ENCODE data around the gene ATP7B.
A peak's percentile ranks its signal among the peaks of the same experiment; 100 is the strongest.

ATP7B gene

DNA sequence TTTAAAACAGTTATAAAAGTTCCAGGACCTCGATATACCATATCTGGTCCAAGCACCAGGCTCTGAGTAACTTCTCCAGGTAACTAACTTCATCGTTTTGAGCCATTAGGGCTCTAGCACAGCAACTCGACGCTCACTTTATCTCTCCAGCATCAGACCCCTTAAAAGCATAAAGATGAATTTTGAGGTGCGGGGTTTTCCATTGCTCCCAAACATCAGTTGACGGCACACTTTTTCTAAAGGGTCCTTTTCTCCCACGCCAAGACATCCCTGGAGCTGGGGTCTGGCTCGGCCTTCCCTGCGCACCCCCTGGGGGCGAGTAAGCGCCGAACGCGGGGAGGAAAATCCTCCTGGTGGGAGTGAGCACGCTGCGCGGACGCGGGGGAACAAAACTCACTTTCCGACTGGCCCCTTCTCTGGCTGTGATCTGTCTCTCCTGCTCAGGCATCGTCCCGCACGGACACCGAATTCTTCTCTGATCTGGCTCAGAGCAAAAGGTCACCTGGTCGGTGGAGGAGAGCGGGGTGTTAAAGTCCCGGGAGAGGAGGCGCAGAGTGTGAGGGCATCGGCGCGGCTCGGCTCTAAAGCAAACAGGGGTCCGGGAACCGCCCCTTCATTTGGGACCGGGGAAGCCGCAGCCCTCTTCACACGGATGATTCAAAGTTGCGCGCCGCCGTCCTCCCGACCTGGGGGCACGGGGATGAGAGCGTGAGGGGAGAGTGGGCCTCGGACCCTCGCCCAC, at the start of gene ATP7B:
Gene ATP7B, minus strand, starts transcription at position 561 of the 742 bp plus-strand sequence. Its CDS starts 113 bp downstream, at position 448.
- DNase-seq (ENCODE audit: low read depth) = no peak
- peak; percentile 16 for TF ChIP-seq CTCF (conservative IDR thresholded peaks at IDR 0.05; ENCODE audit: control insufficient read depth, insufficient read depth, low read depth, low read length)
- H3K4me3 ChIP-seq (ENCODE audit: control insufficient read depth, low read depth, low read length) = peak within 1 kb of the TSS; percentile 100

DNA sequence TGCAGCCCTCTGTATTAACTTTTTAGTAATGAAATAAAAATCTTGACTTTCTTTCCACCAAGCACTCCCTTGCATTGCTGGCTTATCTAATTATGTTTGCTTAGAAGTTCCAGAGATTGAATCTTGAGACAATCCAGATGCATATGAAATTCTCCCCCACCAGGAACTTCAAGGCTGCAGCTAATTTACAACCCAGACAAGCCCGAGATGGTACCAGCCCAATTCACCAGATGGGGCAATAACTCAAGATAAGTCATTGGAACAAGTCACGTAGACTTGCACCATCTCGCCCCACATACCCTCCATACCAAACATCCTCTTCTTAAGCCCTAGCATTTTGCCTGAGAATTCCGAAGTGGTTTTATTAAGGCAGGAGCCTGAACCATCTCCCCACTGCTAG, 42.2 kb upstream of the ATP7B start:
- no peak overlapping the region for H3K4me3 ChIP-seq (ENCODE audit: control insufficient read depth, low read depth, low read length)
- no peak for DNase-seq (ENCODE audit: low read depth)
- no peak for TF ChIP-seq CTCF (conservative IDR thresholded peaks at IDR 0.05; ENCODE audit: control insufficient read depth, insufficient read depth, low read depth, low read length)

DNA sequence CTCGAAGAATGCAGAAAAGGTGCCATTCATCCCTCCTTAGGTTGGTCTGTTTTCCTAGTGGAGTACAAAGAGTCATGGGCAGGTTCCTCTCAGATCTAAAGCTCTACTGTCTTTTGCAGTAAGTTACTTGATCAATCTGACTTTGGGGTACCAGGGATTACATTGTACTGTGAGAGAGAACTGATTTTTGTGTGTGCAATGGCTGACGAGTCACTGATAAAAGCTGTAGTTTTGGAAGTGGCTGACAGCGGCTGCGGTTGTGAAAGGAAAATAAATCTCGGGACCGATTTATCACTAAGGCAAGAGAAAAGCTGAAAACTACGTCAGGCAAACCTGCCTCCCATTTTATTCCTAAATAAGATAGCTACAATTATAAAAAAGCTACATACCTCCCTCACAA, 40.1 kb upstream of the ATP7B start:
- H3K4me3 ChIP-seq (ENCODE audit: control insufficient read depth, low read depth, low read length) = no peak overlapping the region
- no peak for TF ChIP-seq CTCF (conservative IDR thresholded peaks at IDR 0.05; ENCODE audit: control insufficient read depth, insufficient read depth, low read depth, low read length)

DNA sequence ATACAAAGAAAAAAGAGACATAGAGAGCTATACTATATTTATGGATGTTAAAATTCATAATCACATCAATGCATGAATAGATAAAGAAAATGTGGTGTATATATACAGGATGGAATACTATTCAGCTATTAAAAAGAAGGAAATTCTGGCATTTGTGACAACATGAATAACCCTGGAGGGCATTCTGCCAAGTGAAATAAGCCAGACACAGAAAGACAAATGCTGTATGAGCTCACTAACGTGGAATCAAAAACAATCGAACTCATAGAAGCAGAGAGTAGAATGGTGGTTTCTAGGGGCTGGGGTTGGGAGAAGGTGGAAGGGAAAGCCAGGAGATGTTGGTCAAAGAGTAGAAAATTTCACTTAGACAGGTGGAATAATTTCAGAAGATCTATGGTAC, 37.3 kb upstream of the ATP7B start:
- H3K4me3 ChIP-seq (ENCODE audit: control insufficient read depth, low read depth, low read length) = no peak overlapping the region
- DNase-seq (ENCODE audit: low read depth) = peak; percentile 33
- no peak for TF ChIP-seq CTCF (conservative IDR thresholded peaks at IDR 0.05; ENCODE audit: control insufficient read depth, insufficient read depth, low read depth, low read length)

More for the DNA sequence above, 40.1 kb upstream of the ATP7B start:
- no peak for DNase-seq (ENCODE audit: low read depth)

- TF ChIP-seq CTCF (conservative IDR thresholded peaks at IDR 0.05; ENCODE audit: control insufficient read depth, insufficient read depth, low read depth, low read length) = no peak
- no peak overlapping the region for H3K4me3 ChIP-seq (ENCODE audit: control insufficient read depth, low read depth, low read length)
- DNase-seq (ENCODE audit: low read depth) = no peak
Measured at GRCh38 chr13:52047463-52047862, 36.2 kb upstream of the ATP7B start.

DNA sequence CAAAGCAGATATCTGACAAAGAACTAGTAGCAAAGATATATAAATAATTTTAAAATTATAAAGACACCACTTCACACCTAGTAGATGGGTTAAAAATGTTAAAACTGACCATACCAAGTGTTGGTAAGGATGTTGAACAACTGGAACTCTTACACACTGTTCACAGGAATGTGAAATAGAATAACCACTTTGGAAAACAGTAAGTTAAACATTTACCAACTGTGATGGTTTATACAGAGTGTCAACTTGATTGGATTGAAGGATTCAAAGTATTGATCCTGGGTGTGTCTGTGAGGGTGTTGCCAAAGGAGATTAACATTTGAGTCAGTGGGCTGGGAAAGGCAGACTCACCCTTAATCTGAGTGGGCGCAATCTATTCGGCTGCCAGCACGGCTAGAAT, 32.4 kb upstream of the ATP7B start:
- H3K4me3 ChIP-seq (ENCODE audit: control insufficient read depth, low read depth, low read length) = no peak overlapping the region
- DNase-seq (ENCODE audit: low read depth) = no peak
- no peak for TF ChIP-seq CTCF (conservative IDR thresholded peaks at IDR 0.05; ENCODE audit: control insufficient read depth, insufficient read depth, low read depth, low read length)
